IgD-negative memory B cell (primary cell): ENCODE data around the gene SERBP1. TPM values are rescaled to one million over a fixed set of nuclear protein-coding genes. Genes with fewer than 3 reads are reported as not detected.

Experiments
- H3K27ac Mint-ChIP-seq, 3 donors: one replicate each; pipeline ENCODE4 v1.8.0; 2020 to 2022; ENCODE audit warnings: mild to moderate bottlenecking in 3 of 3, mixed read lengths in 3 of 3, moderate library complexity in 1 of 3
- H3K27me3 Mint-ChIP-seq: one replicate; pipeline ENCODE4 v1.8.0; 2021; ENCODE audit warnings: mixed read lengths
- H3K36me3 Mint-ChIP-seq: one replicate; pipeline ENCODE4 v1.8.0; 2020; ENCODE audit warnings: mild to moderate bottlenecking, mixed read lengths
- H3K4me1 Mint-ChIP-seq, 3 donors: one replicate each; pipeline ENCODE4 v1.8.0; 2020 to 2022; ENCODE audit warnings: mixed read lengths in 3 of 3, mild to moderate bottlenecking in 1 of 3
- H3K4me3 Mint-ChIP-seq, 4 donors: one replicate each; pipeline ENCODE4 v1.8.0; 2020 to 2022; ENCODE audit warnings: mild to moderate bottlenecking in 4 of 4, mixed read lengths in 4 of 4, moderate library complexity in 3 of 4
- H3K9me3 Mint-ChIP-seq, 3 donors: one replicate each; pipeline ENCODE4 v1.8.0; 2020 to 2021; ENCODE audit warnings: mixed read lengths in 3 of 3, mild to moderate bottlenecking in 1 of 3
- polyA plus RNA-seq: library from polyadenylated mRNA; unstranded; fragments of 300-500 nt; fragmentation: Illumina TruSeq; gene quantifications from one replicate; pipeline ENCODE4 v1.2.3, GENCODE V29; 2021

SERBP1 gene
- polyA plus RNA-seq, 1 donor from 2014 or later = 117 TPM

DNA sequence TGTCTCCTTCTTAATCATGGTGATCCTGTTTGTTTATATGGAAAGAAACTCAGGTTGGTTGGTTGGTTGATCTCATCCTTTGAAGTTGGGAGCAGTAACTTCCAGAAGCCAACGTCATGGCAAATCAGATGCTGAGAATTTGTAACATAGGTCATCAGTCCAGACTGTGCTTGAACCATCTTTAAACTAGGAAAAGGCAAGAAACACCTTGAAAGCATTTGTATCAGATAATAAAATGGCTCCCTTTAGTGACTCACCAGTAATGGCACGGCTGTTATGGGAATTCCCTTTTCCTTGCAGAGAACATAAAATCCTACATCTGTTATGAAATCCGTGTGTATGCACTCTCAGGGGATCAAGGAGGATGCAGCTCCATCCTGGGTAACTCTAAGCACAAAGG lies 58.1 kb downstream of the SERBP1 start:
- no peaks in the 10 kb centered on the region for H3K36me3 Mint-ChIP-seq
- H3K4me3 Mint-ChIP-seq = no peak overlapping the region
- no peak overlapping the region for H3K27ac Mint-ChIP-seq
- H3K9me3 Mint-ChIP-seq = no peaks in the 10 kb centered on the region
- H3K27me3 Mint-ChIP-seq = no peaks in the 10 kb centered on the region
- H3K4me1 Mint-ChIP-seq = no peaks in the 10 kb centered on the region

GRCh38 chr1:67371681-67372080 lies 58.5 kb downstream of the SERBP1 start:
- Mint-ChIP-seq H3K4me1 (no peaks in the 10 kb centered on the region), H3K27me3 (no peaks in the 10 kb centered on the region), H3K27ac (no peak overlapping the region), H3K36me3 (no peaks in the 10 kb centered on the region), H3K4me3 (no peak overlapping the region), H3K9me3 (no peaks in the 10 kb centered on the region)

- no peaks in the 10 kb centered on the region for H3K27me3 Mint-ChIP-seq
- no peaks in the 10 kb centered on the region for H3K9me3 Mint-ChIP-seq
- H3K36me3 Mint-ChIP-seq = no peaks in the 10 kb centered on the region
- no peak overlapping the region for H3K4me3 Mint-ChIP-seq
- H3K27ac Mint-ChIP-seq = no peak overlapping the region
- no peaks in the 10 kb centered on the region for H3K4me1 Mint-ChIP-seq
These were observed 59.2 kb downstream of the SERBP1 start for GRCh38 chr1:67371043-67371442.

GRCh38 chr1:67368046-67368514 lies 62.1 kb downstream of the SERBP1 start:
- H3K36me3 Mint-ChIP-seq = no peaks in the 10 kb centered on the region
- H3K4me1 Mint-ChIP-seq = no peaks in the 10 kb centered on the region
- H3K9me3 Mint-ChIP-seq = no peaks in the 10 kb centered on the region
- H3K27me3 Mint-ChIP-seq = no peaks in the 10 kb centered on the region
- no peak overlapping the region for H3K4me3 Mint-ChIP-seq
- H3K27ac Mint-ChIP-seq = no peak overlapping the region

- Mint-ChIP-seq H3K36me3 (no peaks in the 10 kb centered on the region), H3K9me3 (no peaks in the 10 kb centered on the region), H3K27ac (no peak overlapping the region), H3K4me1 (no peaks in the 10 kb centered on the region), H3K27me3 (no peaks in the 10 kb centered on the region), H3K4me3 (no peak overlapping the region)
These were observed 62.7 kb downstream of the SERBP1 start for GRCh38 chr1:67367370-67368045.

DNA sequence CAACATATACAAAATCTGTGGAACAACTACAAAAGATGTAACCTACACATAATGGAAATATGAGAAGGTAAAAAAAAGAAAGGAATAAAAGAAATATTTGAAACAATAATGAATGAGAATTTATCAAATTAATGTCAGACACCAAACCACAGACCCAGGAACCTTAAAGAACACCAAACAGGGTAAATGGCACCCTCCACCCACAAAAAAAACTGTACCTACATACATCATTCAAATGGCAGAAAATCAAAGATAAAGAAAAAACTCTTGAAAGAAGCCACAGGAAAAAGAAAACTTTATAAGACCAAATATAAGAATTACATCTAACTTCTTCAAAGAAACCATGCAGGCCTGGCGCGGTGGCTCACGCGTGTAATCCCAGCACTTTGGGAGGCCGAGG lies 68.6 kb downstream of the SERBP1 start:
- Mint-ChIP-seq H3K27me3 (no peaks in the 10 kb centered on the region), H3K36me3 (peaks cover 1% of the 10 kb centered on the region), H3K9me3 (no peaks in the 10 kb centered on the region), H3K27ac (no peak overlapping the region), H3K4me1 (no peaks in the 10 kb centered on the region), H3K4me3 (no peak overlapping the region)

GRCh38 chr1:67359592-67359991 lies 70.6 kb downstream of the SERBP1 start:
- no peak overlapping the region for H3K4me3 Mint-ChIP-seq
- H3K4me1 Mint-ChIP-seq = no peaks in the 10 kb centered on the region
- peaks cover 1% of the 10 kb centered on the region for H3K36me3 Mint-ChIP-seq
- no peaks in the 10 kb centered on the region for H3K9me3 Mint-ChIP-seq
- H3K27me3 Mint-ChIP-seq = no peaks in the 10 kb centered on the region
- no peak overlapping the region for H3K27ac Mint-ChIP-seq

Other genes starting within 250 kb of the SERBP1 start
- gene IL12RB2, start 122.5 kb downstream of the SERBP1 start, polyA plus RNA-seq = 0.53 TPM